ENCODE measurements around the gene NBEA.

The NBEA gene

DNA sequence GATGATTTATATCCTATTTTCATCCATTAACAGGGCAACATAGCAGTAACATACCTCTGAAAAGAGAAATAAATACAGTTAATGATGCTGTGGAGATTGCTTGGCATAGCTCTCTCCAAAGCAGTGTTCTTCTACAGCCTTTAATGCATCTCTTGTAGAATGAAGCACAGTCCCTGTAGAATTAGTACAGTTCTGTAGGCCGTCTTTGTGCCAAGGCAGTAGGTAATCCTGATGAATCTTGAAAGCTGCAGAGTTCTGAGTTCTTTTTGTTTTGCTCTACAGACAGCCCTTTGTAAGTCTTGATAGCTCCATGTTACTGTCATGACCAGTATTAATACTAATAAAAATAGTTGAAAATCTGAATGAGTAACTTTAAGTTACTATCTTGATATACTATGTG lies 350.3 kb downstream of the NBEA start:
- Histone ChIP-seq H3K27me3 (ENCODE audit: control insufficient read depth, insufficient read depth, low read length) (no peaks in the 10 kb centered on the region), H3K36me3 (ENCODE audit: control insufficient read depth, low read depth, low read length) (no peaks in the 10 kb centered on the region), H3K4me3 (ENCODE audit: low read length) (no peak overlapping the region), H3K27ac (ENCODE audit: low read length) (no peak overlapping the region), H3K9me3 (ENCODE audit: control insufficient read depth, low read depth, low read length) (no peaks in the 10 kb centered on the region), H3K9ac (ENCODE audit: low read length) (no peak overlapping the region), H3K4me1 (ENCODE audit: control insufficient read depth, low read depth, low read length) (peaks cover 4% of the 10 kb centered on the region)

GRCh38 chr13:35293579-35294226 lies 351.6 kb downstream of the NBEA start:
- no peaks in the 10 kb centered on the region for H3K9me3 ChIP-seq (ENCODE audit: control insufficient read depth, low read depth, low read length)
- H3K27ac ChIP-seq (ENCODE audit: low read length) = no peak overlapping the region
- no peak overlapping the region for H3K9ac ChIP-seq (ENCODE audit: low read length)
- H3K4me1 ChIP-seq (ENCODE audit: control insufficient read depth, low read depth, low read length) = no peaks in the 10 kb centered on the region
- no peak overlapping the region for H3K4me3 ChIP-seq (ENCODE audit: low read length)
- H3K36me3 ChIP-seq (ENCODE audit: control insufficient read depth, low read depth, low read length) = no peaks in the 10 kb centered on the region
- no peaks in the 10 kb centered on the region for H3K27me3 ChIP-seq (ENCODE audit: control insufficient read depth, insufficient read depth, low read length)

DNA sequence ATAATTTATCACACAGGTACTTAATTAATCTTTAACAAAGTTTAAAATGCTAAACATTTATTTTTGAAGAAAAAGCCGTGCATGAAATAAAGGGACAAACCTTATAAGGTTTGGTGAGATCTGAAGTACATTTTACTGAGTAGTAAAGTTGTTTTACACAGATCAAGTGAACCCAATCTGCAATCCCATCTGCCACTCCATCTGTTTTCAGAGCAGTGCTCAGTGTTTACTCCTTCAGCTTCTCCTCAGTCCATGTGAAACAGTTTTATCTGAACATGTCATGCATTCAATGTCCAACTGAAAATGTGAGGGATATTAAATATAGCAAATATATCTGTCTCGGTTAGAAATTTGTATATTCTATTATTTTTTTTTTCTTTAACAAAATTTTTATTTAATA lies 367.6 kb downstream of the NBEA start:
- no peak overlapping the region for H3K27ac ChIP-seq (ENCODE audit: low read length)
- no peaks in the 10 kb centered on the region for H3K36me3 ChIP-seq (ENCODE audit: control insufficient read depth, low read depth, low read length)
- H3K9ac ChIP-seq (ENCODE audit: low read length) = no peak overlapping the region
- H3K4me3 ChIP-seq (ENCODE audit: low read length) = no peak overlapping the region
- H3K4me1 ChIP-seq (ENCODE audit: control insufficient read depth, low read depth, low read length) = no peaks in the 10 kb centered on the region
- no peaks in the 10 kb centered on the region for H3K9me3 ChIP-seq (ENCODE audit: control insufficient read depth, low read depth, low read length)
- no peaks in the 10 kb centered on the region for H3K27me3 ChIP-seq (ENCODE audit: control insufficient read depth, insufficient read depth, low read length)

GRCh38 chr13:35332134-35332533 lies 390.1 kb downstream of the NBEA start:
- Histone ChIP-seq H3K4me1 (ENCODE audit: control insufficient read depth, low read depth, low read length) (no peaks in the 10 kb centered on the region), H3K27me3 (ENCODE audit: control insufficient read depth, insufficient read depth, low read length) (no peaks in the 10 kb centered on the region), H3K36me3 (ENCODE audit: control insufficient read depth, low read depth, low read length) (no peaks in the 10 kb centered on the region), H3K9ac (ENCODE audit: low read length) (no peak overlapping the region), H3K9me3 (ENCODE audit: control insufficient read depth, low read depth, low read length) (no peaks in the 10 kb centered on the region), H3K4me3 (ENCODE audit: low read length) (no peak overlapping the region), H3K27ac (ENCODE audit: low read length) (no peak overlapping the region)

GRCh38 chr13:35333157-35333556 lies 391.1 kb downstream of the NBEA start:
- no peaks in the 10 kb centered on the region for H3K36me3 ChIP-seq (ENCODE audit: control insufficient read depth, low read depth, low read length)

DNA sequence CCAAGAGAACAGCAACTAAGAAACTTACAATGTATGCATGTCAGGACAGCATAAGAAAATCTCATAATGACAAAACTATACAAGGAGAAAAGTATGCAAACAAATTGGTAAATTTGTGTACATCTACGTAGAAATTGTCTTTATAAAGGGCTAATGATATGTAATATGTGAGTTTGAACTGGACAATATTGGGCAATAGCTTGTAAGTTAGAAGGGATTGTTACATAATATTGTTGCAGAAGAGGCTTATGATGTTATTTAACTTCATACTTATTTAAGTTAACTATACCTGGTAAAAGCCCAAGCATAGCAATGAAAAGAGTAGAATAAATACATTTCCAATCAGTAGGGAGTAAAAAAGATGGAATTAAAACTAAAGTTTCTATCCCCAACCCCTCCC lies 400.4 kb downstream of the NBEA start:
- Histone ChIP-seq H3K27ac (ENCODE audit: low read length) (no peak overlapping the region), H3K4me3 (ENCODE audit: low read length) (no peak overlapping the region), H3K4me1 (ENCODE audit: control insufficient read depth, low read depth, low read length) (peaks cover 7% of the 10 kb centered on the region), H3K36me3 (ENCODE audit: control insufficient read depth, low read depth, low read length) (no peaks in the 10 kb centered on the region), H3K9me3 (ENCODE audit: control insufficient read depth, low read depth, low read length) (no peaks in the 10 kb centered on the region), H3K27me3 (ENCODE audit: control insufficient read depth, insufficient read depth, low read length) (no peaks in the 10 kb centered on the region), H3K9ac (ENCODE audit: low read length) (no peak overlapping the region)

More at GRCh38 chr13:35333157-35333556, 391.1 kb downstream of the NBEA start:
- Histone ChIP-seq H3K9ac (ENCODE audit: low read length) (no peak overlapping the region), H3K4me1 (ENCODE audit: control insufficient read depth, low read depth, low read length) (no peaks in the 10 kb centered on the region), H3K9me3 (ENCODE audit: control insufficient read depth, low read depth, low read length) (no peaks in the 10 kb centered on the region), H3K4me3 (ENCODE audit: low read length) (no peak overlapping the region), H3K27me3 (ENCODE audit: control insufficient read depth, insufficient read depth, low read length) (no peaks in the 10 kb centered on the region), H3K27ac (ENCODE audit: low read length) (no peak overlapping the region)

GRCh38 chr13:35343417-35343816 lies 401.3 kb downstream of the NBEA start:
- Histone ChIP-seq H3K4me1 (ENCODE audit: control insufficient read depth, low read depth, low read length) (peaks cover 7% of the 10 kb centered on the region), H3K27me3 (ENCODE audit: control insufficient read depth, insufficient read depth, low read length) (no peaks in the 10 kb centered on the region), H3K27ac (ENCODE audit: low read length) (no peak overlapping the region), H3K36me3 (ENCODE audit: control insufficient read depth, low read depth, low read length) (no peaks in the 10 kb centered on the region), H3K4me3 (ENCODE audit: low read length) (no peak overlapping the region), H3K9me3 (ENCODE audit: control insufficient read depth, low read depth, low read length) (no peaks in the 10 kb centered on the region), H3K9ac (ENCODE audit: low read length) (no peak overlapping the region)

- Histone ChIP-seq H3K27ac (ENCODE audit: low read length) (no peak overlapping the region), H3K4me1 (ENCODE audit: control insufficient read depth, low read depth, low read length) (no peaks in the 10 kb centered on the region), H3K9me3 (ENCODE audit: control insufficient read depth, low read depth, low read length) (no peaks in the 10 kb centered on the region), H3K36me3 (ENCODE audit: control insufficient read depth, low read depth, low read length) (no peaks in the 10 kb centered on the region), H3K9ac (ENCODE audit: low read length) (no peak overlapping the region), H3K27me3 (ENCODE audit: control insufficient read depth, insufficient read depth, low read length) (no peaks in the 10 kb centered on the region), H3K4me3 (ENCODE audit: low read length) (no peak overlapping the region)
Measured at GRCh38 chr13:35345992-35346391, 403.9 kb downstream of the NBEA start.

GRCh38 chr13:35346494-35346893 lies 404.4 kb downstream of the NBEA start:
- Histone ChIP-seq H3K9ac (ENCODE audit: low read length) (no peak overlapping the region), H3K36me3 (ENCODE audit: control insufficient read depth, low read depth, low read length) (no peaks in the 10 kb centered on the region), H3K4me1 (ENCODE audit: control insufficient read depth, low read depth, low read length) (no peaks in the 10 kb centered on the region), H3K27me3 (ENCODE audit: control insufficient read depth, insufficient read depth, low read length) (no peaks in the 10 kb centered on the region), H3K4me3 (ENCODE audit: low read length) (no peak overlapping the region), H3K9me3 (ENCODE audit: control insufficient read depth, low read depth, low read length) (no peaks in the 10 kb centered on the region), H3K27ac (ENCODE audit: low read length) (no peak overlapping the region)

- H3K36me3 ChIP-seq (ENCODE audit: control insufficient read depth, low read depth, low read length) = no peaks in the 10 kb centered on the region
- no peaks in the 10 kb centered on the region for H3K4me1 ChIP-seq (ENCODE audit: control insufficient read depth, low read depth, low read length)
Measured at GRCh38 chr13:35347679-35348205, 405.7 kb downstream of the NBEA start.

GRCh38 chr13:35349052-35349451 lies 407.0 kb downstream of the NBEA start:
- Histone ChIP-seq H3K36me3 (ENCODE audit: control insufficient read depth, low read depth, low read length) (no peaks in the 10 kb centered on the region), H3K27me3 (ENCODE audit: control insufficient read depth, insufficient read depth, low read length) (no peaks in the 10 kb centered on the region), H3K9ac (ENCODE audit: low read length) (no peak overlapping the region), H3K27ac (ENCODE audit: low read length) (no peak overlapping the region), H3K9me3 (ENCODE audit: control insufficient read depth, low read depth, low read length) (no peaks in the 10 kb centered on the region), H3K4me1 (ENCODE audit: control insufficient read depth, low read depth, low read length) (no peaks in the 10 kb centered on the region), H3K4me3 (ENCODE audit: low read length) (no peak overlapping the region)

More at GRCh38 chr13:35347679-35348205, 405.7 kb downstream of the NBEA start:
- no peak overlapping the region for H3K27ac ChIP-seq (ENCODE audit: low read length)
- no peaks in the 10 kb centered on the region for H3K9me3 ChIP-seq (ENCODE audit: control insufficient read depth, low read depth, low read length)
- no peak overlapping the region for H3K9ac ChIP-seq (ENCODE audit: low read length)
- no peaks in the 10 kb centered on the region for H3K27me3 ChIP-seq (ENCODE audit: control insufficient read depth, insufficient read depth, low read length)
- no peak overlapping the region for H3K4me3 ChIP-seq (ENCODE audit: low read length)

GRCh38 chr13:35349673-35350278 lies 407.7 kb downstream of the NBEA start:
- Histone ChIP-seq H3K4me3 (ENCODE audit: low read length) (no peak overlapping the region), H3K9ac (ENCODE audit: low read length) (no peak overlapping the region), H3K36me3 (ENCODE audit: control insufficient read depth, low read depth, low read length) (no peaks in the 10 kb centered on the region), H3K27ac (ENCODE audit: low read length) (no peak overlapping the region), H3K4me1 (ENCODE audit: control insufficient read depth, low read depth, low read length) (no peaks in the 10 kb centered on the region), H3K9me3 (ENCODE audit: control insufficient read depth, low read depth, low read length) (no peaks in the 10 kb centered on the region), H3K27me3 (ENCODE audit: control insufficient read depth, insufficient read depth, low read length) (no peaks in the 10 kb centered on the region)

Measured in iPS-18a (cell line).